ENCODE measurements around the gene TOMM34. TPM values are rescaled to one million over a fixed set of nuclear protein-coding genes. Genes with fewer than 3 reads are reported as not detected.

The TOMM34 gene
- total and polyA plus RNA-seq, 12 donors = 17.8 to 178 (median 48.3) TPM

- H3K4me1 ChIP-seq (replicated peaks in 1 of 2) = peaks cover 0 to 31% of the 10 kb centered on the region in 2 donors
- no peaks in the 10 kb centered on the region for H3K36me3 ChIP-seq (replicated peaks in 1 of 2)
- 83 to 91% (median 87%) methylated on average over 4 of the region's 4 CpGs for WGBS, 4 donors
- H3K27me3 ChIP-seq = no peaks in the 10 kb centered on the region
- intact Hi-C loops (cut with DNase I) = no loop called here
- no peak overlapping the region for H3K27ac ChIP-seq
- DNase-seq = no peak
- no peaks in the 10 kb centered on the region for H3K9me3 ChIP-seq (replicated peaks in 1 of 3)
- H3K4me3 ChIP-seq = no peak overlapping the region
- TF ChIP-seq, protein P1, sequence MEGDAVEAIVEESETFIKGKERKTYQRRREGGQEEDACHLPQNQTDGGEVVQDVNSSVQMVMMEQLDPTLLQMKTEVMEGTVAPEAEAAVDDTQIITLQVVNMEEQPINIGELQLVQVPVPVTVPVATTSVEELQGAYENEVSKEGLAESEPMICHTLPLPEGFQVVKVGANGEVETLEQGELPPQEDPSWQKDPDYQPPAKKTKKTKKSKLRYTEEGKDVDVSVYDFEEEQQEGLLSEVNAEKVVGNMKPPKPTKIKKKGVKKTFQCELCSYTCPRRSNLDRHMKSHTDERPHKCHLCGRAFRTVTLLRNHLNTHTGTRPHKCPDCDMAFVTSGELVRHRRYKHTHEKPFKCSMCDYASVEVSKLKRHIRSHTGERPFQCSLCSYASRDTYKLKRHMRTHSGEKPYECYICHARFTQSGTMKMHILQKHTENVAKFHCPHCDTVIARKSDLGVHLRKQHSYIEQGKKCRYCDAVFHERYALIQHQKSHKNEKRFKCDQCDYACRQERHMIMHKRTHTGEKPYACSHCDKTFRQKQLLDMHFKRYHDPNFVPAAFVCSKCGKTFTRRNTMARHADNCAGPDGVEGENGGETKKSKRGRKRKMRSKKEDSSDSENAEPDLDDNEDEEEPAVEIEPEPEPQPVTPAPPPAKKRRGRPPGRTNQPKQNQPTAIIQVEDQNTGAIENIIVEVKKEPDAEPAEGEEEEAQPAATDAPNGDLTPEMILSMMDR (IDR thresholded peaks at IDR 0.05) = no peak
- TF ChIP-seq POLR2A (IDR thresholded peaks at IDR 0.05) = no peak
These were observed 3.4 kb upstream of the TOMM34 start for GRCh38 chr20:44963325-44964215.

- no peak for DNase-seq
- intact Hi-C loops (cut with DNase I) = no loop called here
- Histone ChIP-seq H3K9me3 (replicated peaks in 1 of 3) (no peaks in the 10 kb centered on the region), H3K27ac (no peak overlapping the region), H3K36me3 (replicated peaks in 1 of 2) (no peaks in the 10 kb centered on the region), H3K4me1 (replicated peaks in 1 of 2) (peaks cover 0 to 30% of the 10 kb centered on the region in 2 donors), H3K27me3 (no peaks in the 10 kb centered on the region), H3K4me3 (no peak overlapping the region)
- TF ChIP-seq, protein P1 (IDR thresholded peaks at IDR 0.05) = no peak
- WGBS, 4 donors = 90 to 99% (median 95%) methylated on average over 3 of the region's 3 CpGs
These were observed 2.3 kb upstream of the TOMM34 start for GRCh38 chr20:44962483-44962882.

GRCh38 chr20:44961870-44962267 lies 1.7 kb upstream of the TOMM34 start:
- no peaks in the 10 kb centered on the region for H3K9me3 ChIP-seq (replicated peaks in 1 of 3)
- no peaks in the 10 kb centered on the region for H3K36me3 ChIP-seq (replicated peaks in 1 of 2)
- H3K4me3 ChIP-seq = no peak overlapping the region
- no peak overlapping the region for H3K27ac ChIP-seq
- DNase-seq = peak in 1 of 7 donors; percentile 35
- TF ChIP-seq, protein P1 (IDR thresholded peaks at IDR 0.05) = no peak
- TF ChIP-seq POLR2A (IDR thresholded peaks at IDR 0.05) = peak in 1 of 2 donors; percentile 31
- intact Hi-C loops (cut with DNase I) = no loop called here
- H3K27me3 ChIP-seq = no peaks in the 10 kb centered on the region
- WGBS, 4 donors = 61 to 76% (median 70%) methylated on average over 2 to 3 of the region's 3 CpGs
- peaks cover 0 to 24% of the 10 kb centered on the region in 2 donors for H3K4me1 ChIP-seq (replicated peaks in 1 of 2)

DNA sequence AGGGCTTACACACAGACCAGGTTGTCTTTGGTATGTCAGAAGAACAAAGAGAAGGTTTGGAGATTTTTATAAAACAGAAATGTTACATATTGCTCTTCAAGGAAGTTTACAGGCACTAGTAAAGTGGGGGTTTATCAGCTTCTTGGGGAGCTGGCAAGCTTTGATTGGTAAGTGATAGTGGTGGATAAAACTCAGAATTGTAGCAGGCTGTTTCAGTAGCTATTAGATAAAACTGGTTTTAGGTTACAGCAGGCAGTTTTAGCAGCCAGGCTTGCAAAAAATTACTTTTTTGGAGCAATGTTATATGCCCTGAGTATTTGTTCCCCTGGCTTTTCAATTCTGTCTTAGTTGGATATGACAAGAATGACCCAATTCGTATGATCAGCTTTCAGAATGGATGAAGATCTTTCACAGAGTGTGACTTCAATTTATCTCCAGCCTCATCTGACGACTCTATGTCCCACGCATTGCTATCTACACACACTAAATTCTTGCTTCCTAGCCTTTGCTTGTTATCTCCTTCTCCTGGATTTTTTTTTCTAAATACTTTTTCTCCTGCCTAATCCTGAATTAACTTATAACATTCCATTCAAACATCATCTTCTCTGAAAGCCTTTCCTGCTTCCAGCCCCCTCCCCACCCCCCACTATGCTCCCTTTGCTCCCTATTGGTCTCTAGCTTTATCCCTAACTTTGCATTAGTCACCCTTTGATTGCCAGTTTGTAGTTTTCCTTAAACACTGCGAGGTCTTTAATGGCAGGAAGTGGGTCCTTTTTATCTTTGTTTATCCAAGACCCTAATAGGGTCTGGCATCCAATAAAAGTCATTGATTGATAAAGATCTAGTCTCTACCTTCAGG lies 1.0 kb upstream of the TOMM34 start:
- Histone ChIP-seq H3K27ac (peak overlapping the region in 1 of 5 donors; percentile 85), H3K36me3 (replicated peaks in 1 of 2) (no peaks in the 10 kb centered on the region), H3K27me3 (no peaks in the 10 kb centered on the region), H3K9me3 (replicated peaks in 1 of 3) (no peaks in the 10 kb centered on the region), H3K4me1 (replicated peaks in 1 of 2) (peaks cover 0 to 22% of the 10 kb centered on the region in 2 donors), H3K4me3 (no peak overlapping the region)
- intact Hi-C loops (cut with DNase I) = no loop called here
- DNase-seq = no peak
- TF ChIP-seq POLR2A (IDR thresholded peaks at IDR 0.05) = no peak
- TF ChIP-seq, protein P1 (IDR thresholded peaks at IDR 0.05) = no peak
- 70 to 73% (median 72%) methylated on average over 4 of the region's 4 CpGs for WGBS, 4 donors
